HEK293 (cell line): Measurements from ENCODE around the gene CENPH.

Experiments
- CTCF ChIA-PET: fragments of 350-600 bp; formaldehyde crosslinking; extraction: SDS; loops from one replicate; lab custom pipeline; 2021; ENCODE audit warnings: antibody characterized with exemption; lab: Yijun Ruan, JAX
- POLR2A ChIA-PET: fragments of 300-600 bp; formaldehyde crosslinking; extraction: SDS; loops from one replicate; lab custom pipeline; 2020; ENCODE audit warnings: antibody characterized with exemption, inconsistent platforms; lab: Yijun Ruan, JAX
- H3K27ac ChIP-seq: fragments of 200-500 bp; sonication (Bioruptor generic); 2 replicates; pipeline ENCODE4 v1.5.1; 2014; ENCODE audit warnings: low read depth, low read length, control low read depth, inconsistent platforms; ENCODE audit errors: extremely low read depth
- H3K36me3 ChIP-seq, 2 experiments: fragments of 200-500 bp in 1 of 2; sonication (Bioruptor generic) in 1 of 2; 1 replicate in 1 of 2; 2 replicates in 1 of 2; pipeline ENCODE4 v1.5.1; 2014 to 2017; ENCODE audit warnings: inconsistent platforms in 2 of 2, low read length in 2 of 2; ENCODE audit not compliant: control insufficient read depth in 2 of 2, insufficient read depth in 1 of 2
- H3K4me1 ChIP-seq: fragments of 200-500 bp; sonication (Bioruptor generic); 2 replicates; pipeline ENCODE4 v1.5.1; 2014; ENCODE audit warnings: mild to moderate bottlenecking, low read length, inconsistent platforms; ENCODE audit not compliant: control insufficient read depth, insufficient read depth
- H3K4me3 ChIP-seq: 2 replicates; pipeline ENCODE4 v1.5.1; 2011; ENCODE audit warnings: low read depth, mild to moderate bottlenecking, control low read depth, low read length, moderate library complexity
- H3K9me3 ChIP-seq: fragments of 200-500 bp; sonication (Bioruptor generic); 2 replicates; pipeline ENCODE4 v1.5.1; 2014; ENCODE audit warnings: low read depth, low read length, inconsistent platforms; ENCODE audit not compliant: control insufficient read depth, insufficient read depth
- GLIS2 ChIP-seq: fragments of 450-650 bp; formaldehyde crosslinking; IDR thresholded peaks from 2 replicates; pipeline ENCODE4 v1.5.1; 2016; ENCODE audit warnings: missing biosample characterization, missing genetic modification characterization
- INSM2 ChIP-seq: fragments of 450-650 bp; formaldehyde crosslinking; IDR thresholded peaks from 2 replicates; pipeline ENCODE4 v1.5.1; 2016; ENCODE audit warnings: missing biosample characterization, missing genetic modification characterization
- KLF17 ChIP-seq: fragments of 450-650 bp; formaldehyde crosslinking; IDR thresholded peaks from 2 replicates; pipeline ENCODE4 v1.5.1; 2016; ENCODE audit warnings: missing biosample characterization, missing genetic modification characterization
- KLF9 ChIP-seq: fragments of 450-650 bp; formaldehyde crosslinking; IDR thresholded peaks from 2 replicates; pipeline ENCODE4 v1.5.1; 2016; ENCODE audit warnings: missing biosample characterization, missing genetic modification characterization, low read depth
- MYNN ChIP-seq: fragments of 450-650 bp; formaldehyde crosslinking; IDR thresholded peaks from 2 replicates; pipeline ENCODE4 v1.5.1; 2016; ENCODE audit warnings: missing biosample characterization, missing genetic modification characterization, borderline replicate concordance
- PBX3 ChIP-seq: sonication (generic); formaldehyde crosslinking; IDR thresholded peaks from 2 replicates; pipeline ENCODE4 v1.8.1; 2022; ENCODE audit warnings: mild to moderate bottlenecking, moderate library complexity, missing genetic modification reagents
- TSHZ1 ChIP-seq: fragments of 450-650 bp; formaldehyde crosslinking; IDR thresholded peaks from 2 replicates; pipeline ENCODE4 v1.5.1; 2016; ENCODE audit warnings: missing biosample characterization, missing genetic modification characterization, borderline replicate concordance
- ZBTB48 ChIP-seq: fragments of 450-650 bp; formaldehyde crosslinking; IDR thresholded peaks from 2 replicates; pipeline ENCODE4 v1.5.1; 2016; ENCODE audit warnings: missing biosample characterization, missing genetic modification characterization
- ZBTB49 ChIP-seq: fragments of 450-650 bp; formaldehyde crosslinking; IDR thresholded peaks from 2 replicates; pipeline ENCODE4 v1.5.1; 2016; ENCODE audit warnings: missing biosample characterization, missing genetic modification characterization, low read depth
- ZBTB7A ChIP-seq: fragments of 450-650 bp; formaldehyde crosslinking; IDR thresholded peaks from 2 replicates; pipeline ENCODE4 v1.5.1; 2016; ENCODE audit warnings: low read depth, missing biosample characterization, missing genetic modification characterization
- ZNF248 ChIP-seq: fragments of 450-650 bp; formaldehyde crosslinking; IDR thresholded peaks from 2 replicates; pipeline ENCODE4 v1.5.1; 2017; ENCODE audit warnings: missing biosample characterization, missing genetic modification characterization
- ZNF488 ChIP-seq: fragments of 450-650 bp; formaldehyde crosslinking; IDR thresholded peaks from 2 replicates; pipeline ENCODE4 v1.5.1; 2016; ENCODE audit warnings: missing biosample characterization, missing genetic modification characterization
- ZNF513 ChIP-seq: fragments of 450-650 bp; IDR thresholded peaks from 2 replicates; pipeline ENCODE4 v1.5.1; 2018; ENCODE audit warnings: missing biosample characterization, missing genetic modification characterization
- ZNF529 ChIP-seq: fragments of 450-650 bp; formaldehyde crosslinking; IDR thresholded peaks from 2 replicates; pipeline ENCODE4 v1.5.1; 2017; ENCODE audit warnings: missing genetic modification characterization, missing biosample characterization; ENCODE audit not compliant: insufficient replicate concordance
- ZNF560 ChIP-seq: fragments of 450-650 bp; formaldehyde crosslinking; IDR thresholded peaks from 2 replicates; pipeline ENCODE4 v1.5.1; 2017; ENCODE audit warnings: missing biosample characterization, missing genetic modification characterization, borderline replicate concordance
- ZNF571 ChIP-seq: fragments of 450-650 bp; formaldehyde crosslinking; IDR thresholded peaks from 2 replicates; pipeline ENCODE4 v1.5.0; 2017; ENCODE audit warnings: missing biosample characterization, missing genetic modification characterization
- ZNF645 ChIP-seq: fragments of 450-650 bp; formaldehyde crosslinking; IDR thresholded peaks from 2 replicates; pipeline ENCODE4; 2016; ENCODE audit warnings: missing biosample characterization, missing genetic modification characterization
- ZNF654 ChIP-seq: fragments of 450-650 bp; formaldehyde crosslinking; IDR thresholded peaks from 2 replicates; pipeline ENCODE4 v1.5.1; 2016; ENCODE audit warnings: low read depth, missing biosample characterization, missing genetic modification characterization
- ZSCAN30 ChIP-seq: fragments of 450-650 bp; IDR thresholded peaks from 2 replicates; pipeline ENCODE4 v1.5.1; 2018; ENCODE audit warnings: missing biosample characterization, mild to moderate bottlenecking, missing genetic modification characterization, moderate library complexity

The CENPH gene

GRCh38 chr5:69148981-69149675 is 40.3 kb upstream of the CENPH start (continued):
- TF ChIP-seq TSHZ1: no peak
- TF ChIP-seq KLF17 (tag by site-specific recombination): no peak
- TF ChIP-seq ZNF248: no peak
- no peak for TF ChIP-seq ZNF645
- TF ChIP-seq KLF9 (tag by site-specific recombination): no peak
- no peak for TF ChIP-seq ZBTB48

- Histone ChIP-seq H3K9me3 (no peaks in the 10 kb centered on the region), H3K36me3 (no peaks in the 10 kb centered on the region), H3K27ac (no peak overlapping the region), H3K4me1 (no peaks in the 10 kb centered on the region), H3K4me3 (no peak overlapping the region)
- CTCF ChIA-PET: no interaction called here
- TF ChIP-seq GLIS2 (tag by site-specific recombination) (no peak), INSM2 (tag by site-specific recombination) (no peak), ZNF513 (tag by site-specific recombination) (no peak)
- POLR2A ChIA-PET: no interaction called here
Observed at GRCh38 chr5:69149676-69150010, 39.7 kb upstream of the CENPH start.

GRCh38 chr5:69152731-69153130 is 36.7 kb upstream of the CENPH start:
- H3K36me3 ChIP-seq: no peaks in the 10 kb centered on the region
- ChIA-PET POLR2A (no interaction called here), CTCF (no interaction called here)
- no peak overlapping the region for H3K4me3 ChIP-seq
- H3K9me3 ChIP-seq: no peaks in the 10 kb centered on the region
- H3K4me1 ChIP-seq: no peaks in the 10 kb centered on the region
- no peak overlapping the region for H3K27ac ChIP-seq
- no peak for TF ChIP-seq ZNF654 (tag by site-specific recombination)
- TF ChIP-seq ZNF571: no peak
- TF ChIP-seq ZSCAN30: no peak
- TF ChIP-seq ZNF529 (tag by site-specific recombination): no peak
- TF ChIP-seq ZBTB49: no peak
- no peak for TF ChIP-seq ZBTB7A
- no peak for TF ChIP-seq ZNF560 (tag by site-specific recombination)
- no peak for TF ChIP-seq ZNF488 (tag by site-specific recombination)
- TF ChIP-seq MYNN (tag by site-specific recombination): no peak
- no peak for TF ChIP-seq PBX3
